Inflammatory macrophage treated with lipopolysaccharide for 4 hours (primary cell): ENCODE data around the gene ZNF213.
A peak's percentile ranks its signal among the peaks of the same experiment; 100 is the strongest.
"Not testable (repeated sequence)": the region's sequence is repeated elsewhere in the genome, so short reads cannot be mapped to it uniquely, and the experiment has no call there.

ENCODE experiments used
- DNase-seq: peaks from one replicate; pipeline ENCODE4 v3.0.0-alpha.2; 2020

ZNF213 gene

GRCh38 chr16:3171855-3172593, 37.2 kb downstream of the ZNF213 start:
- DNase-seq = no peak

GRCh38 chr16:3173892-3174617, 39.2 kb downstream of the ZNF213 start:
- DNase-seq = no peak

GRCh38 chr16:3174618-3175148, 39.9 kb downstream of the ZNF213 start:
- DNase-seq = no peak

GRCh38 chr16:3175157-3176093, 40.6 kb downstream of the ZNF213 start:
- DNase-seq = no peak

GRCh38 chr16:3179651-3180050, 44.8 kb downstream of the ZNF213 start:
- no peak for DNase-seq

GRCh38 chr16:3180445-3180878, 45.6 kb downstream of the ZNF213 start:
- DNase-seq = no peak

- DNase-seq = not testable (repeated sequence)
These were observed 47.4 kb downstream of the ZNF213 start for GRCh38 chr16:3182293-3182607.

- DNase-seq = peak; percentile 39
These were observed 48.0 kb downstream of the ZNF213 start for GRCh38 chr16:3182608-3183444.

- DNase-seq = no peak
These were observed 48.8 kb downstream of the ZNF213 start for GRCh38 chr16:3183445-3184139.

GRCh38 chr16:3186946-3187690, 52.3 kb downstream of the ZNF213 start:
- no peak for DNase-seq

GRCh38 chr16:3187798-3188674, 53.2 kb downstream of the ZNF213 start, which contains the start of gene OR1F1:
Gene OR1F1 (plus strand): TSS chr16:3188204.
- DNase-seq = peak; percentile 16

GRCh38 chr16:3188675-3188924, 53.8 kb downstream of the ZNF213 start:
- no peak for DNase-seq

- peak; percentile 14 for DNase-seq
These were observed 54.3 kb downstream of the ZNF213 start for GRCh38 chr16:3188925-3189825.

- no peak for DNase-seq
These were observed 55.0 kb downstream of the ZNF213 start for GRCh38 chr16:3189869-3190268.

- no peak for DNase-seq
These were observed 56.1 kb downstream of the ZNF213 start for GRCh38 chr16:3190949-3191353.
